Keratinocyte (primary cell): ENCODE measurements around the gene CACNA1E.

Experiments
- EZH2 ChIP-seq: IDR thresholded peaks from one replicate; pipeline ENCODE4 v1.6.1; 2012; ENCODE audit warnings: inconsistent platforms, mild to moderate bottlenecking, low read length, moderate library complexity
- TF ChIP-seq, protein P1 (sequence below), 3 experiments: IDR thresholded peaks in 1 of 3; conservative IDR thresholded peaks in 1 of 3; optimal IDR thresholded peaks in 1 of 3; 2 replicates in 2 of 3; 3 replicates in 1 of 3; pipeline versions ENCODE3 to v1.5.1; 2011; ENCODE audit warnings: low read length in 3 of 3, mild to moderate bottlenecking in 3 of 3, moderate library complexity in 2 of 3, control low read depth in 1 of 3, inconsistent platforms in 1 of 3; ENCODE audit not compliant: insufficient read depth in 2 of 3; ENCODE audit errors: extremely low read depth in 1 of 3

DNA sequence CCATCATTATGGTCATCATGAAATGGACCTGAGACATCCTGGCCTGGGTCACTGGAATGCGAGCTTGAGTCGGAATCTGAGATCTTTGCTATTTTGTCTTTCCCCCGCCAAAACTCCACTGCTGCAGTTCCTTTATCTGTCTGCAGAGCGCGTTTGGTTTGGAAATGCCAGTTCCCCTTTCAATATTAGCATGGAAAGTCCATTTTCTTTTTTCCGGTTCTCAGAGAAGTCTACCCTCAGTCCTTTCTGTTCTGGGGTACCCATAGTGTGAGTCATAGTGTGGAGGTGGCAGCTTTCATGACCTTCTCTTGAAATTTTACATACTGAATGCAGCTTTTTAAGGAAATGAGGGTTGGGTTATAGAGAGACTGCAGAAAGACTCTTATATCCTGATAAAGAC lies 14.6 kb downstream of the CACNA1E start:
- TF ChIP-seq, protein P1, sequence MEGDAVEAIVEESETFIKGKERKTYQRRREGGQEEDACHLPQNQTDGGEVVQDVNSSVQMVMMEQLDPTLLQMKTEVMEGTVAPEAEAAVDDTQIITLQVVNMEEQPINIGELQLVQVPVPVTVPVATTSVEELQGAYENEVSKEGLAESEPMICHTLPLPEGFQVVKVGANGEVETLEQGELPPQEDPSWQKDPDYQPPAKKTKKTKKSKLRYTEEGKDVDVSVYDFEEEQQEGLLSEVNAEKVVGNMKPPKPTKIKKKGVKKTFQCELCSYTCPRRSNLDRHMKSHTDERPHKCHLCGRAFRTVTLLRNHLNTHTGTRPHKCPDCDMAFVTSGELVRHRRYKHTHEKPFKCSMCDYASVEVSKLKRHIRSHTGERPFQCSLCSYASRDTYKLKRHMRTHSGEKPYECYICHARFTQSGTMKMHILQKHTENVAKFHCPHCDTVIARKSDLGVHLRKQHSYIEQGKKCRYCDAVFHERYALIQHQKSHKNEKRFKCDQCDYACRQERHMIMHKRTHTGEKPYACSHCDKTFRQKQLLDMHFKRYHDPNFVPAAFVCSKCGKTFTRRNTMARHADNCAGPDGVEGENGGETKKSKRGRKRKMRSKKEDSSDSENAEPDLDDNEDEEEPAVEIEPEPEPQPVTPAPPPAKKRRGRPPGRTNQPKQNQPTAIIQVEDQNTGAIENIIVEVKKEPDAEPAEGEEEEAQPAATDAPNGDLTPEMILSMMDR (optimal IDR thresholded peaks at IDR 0.05 in 1 of 3, IDR thresholded peaks at IDR 0.05 in 1 of 3, conservative IDR thresholded peaks at IDR 0.05 in 1 of 3; ENCODE audit: extremely low read depth in 1 of 3, insufficient read depth in 2 of 3, low read length in 3 of 3): no peak
- TF ChIP-seq EZH2: no peak
